Hepatocyte (in vitro differentiated cells): ENCODE measurements around the gene RFFL. TPM values are rescaled to one million over a fixed set of nuclear protein-coding genes. Genes with fewer than 3 reads are reported as not detected.

ENCODE experiments used
- DNase-seq: peaks from one replicate; pipeline ENCODE4 v3.0.0-alpha.2; 2016; ENCODE audit warnings: low spot score
- H2AFZ ChIP-seq: fragments of 200-600 bp; sonication (generic); 2 replicates; pipeline ENCODE4 v1.6.0; 2016; ENCODE audit warnings: antibody characterized with exemption, mild to moderate bottlenecking
- H3K27ac ChIP-seq: fragments of 200-600 bp; sonication (generic); 2 replicates; pipeline ENCODE4 v1.5.1; 2016; ENCODE audit warnings: mild to moderate bottlenecking
- H3K27me3 ChIP-seq: fragments of 200-600 bp; sonication (generic); 2 replicates; pipeline ENCODE4 v1.6.1; 2016
- H3K36me3 ChIP-seq: fragments of 200-600 bp; sonication (generic); replicated peaks from 2 replicates; pipeline ENCODE4 v1.5.1; 2016; ENCODE audit warnings: low read depth; ENCODE audit not compliant: insufficient read depth
- H3K4me1 ChIP-seq: fragments of 200-600 bp; sonication (generic); 2 replicates; pipeline ENCODE4 v1.5.1; 2016; ENCODE audit warnings: mild to moderate bottlenecking, moderate library complexity; ENCODE audit not compliant: insufficient read depth
- H3K4me2 ChIP-seq: fragments of 200-600 bp; sonication (generic); 2 replicates; pipeline ENCODE4 v1.6.0; 2016
- H3K4me3 ChIP-seq: fragments of 200-600 bp; sonication (generic); 2 replicates; pipeline ENCODE4 v1.5.1; 2016; ENCODE audit warnings: mild to moderate bottlenecking
- H3K79me2 ChIP-seq: fragments of 200-600 bp; sonication (generic); 2 replicates; pipeline ENCODE4 v1.6.0; 2017; ENCODE audit warnings: mild to moderate bottlenecking
- H3K9me2 ChIP-seq: fragments of 200-600 bp; sonication (generic); replicated peaks from 2 replicates; pipeline ENCODE4 v1.6.0; 2017; ENCODE audit warnings: mild to moderate bottlenecking; ENCODE audit not compliant: insufficient read depth
- H3K9me3 ChIP-seq: fragments of 200-600 bp; sonication (generic); 2 replicates; pipeline ENCODE4 v1.5.1; 2016; ENCODE audit warnings: low read depth, mild to moderate bottlenecking
- H4K20me1 ChIP-seq: fragments of 200-600 bp; sonication (generic); 2 replicates; pipeline ENCODE4 v1.6.0; 2016; ENCODE audit warnings: mild to moderate bottlenecking; ENCODE audit not compliant: insufficient read depth, poor library complexity, severe bottlenecking
- CTCF ChIP-seq: fragments of 200-600 bp; sonication (generic); IDR thresholded peaks from 2 replicates; pipeline ENCODE4 v1.5.1; 2016; ENCODE audit warnings: antibody characterized with exemption, mild to moderate bottlenecking; ENCODE audit not compliant: poor library complexity
- EZH2 ChIP-seq: fragments of 200-600 bp; sonication (generic); IDR thresholded peaks from 2 replicates; pipeline ENCODE4 v1.6.1; 2016; ENCODE audit warnings: antibody characterized with exemption, mild to moderate bottlenecking, borderline replicate concordance
- EZH2phosphoT487 ChIP-seq: fragments of 200-600 bp; sonication (generic); IDR thresholded peaks from one replicate; pipeline ENCODE4 v1.6.1; 2018; ENCODE audit warnings: antibody characterized with exemption, mild to moderate bottlenecking, low read depth, moderate library complexity; ENCODE audit not compliant: unreplicated experiment, severe bottlenecking
- whole genome bisulfite sequencing: methylation state at CpG from one replicate; pipeline ENCODE4 v1.1.6; 2016; ENCODE audit warnings: low lambda C conversion rate; ENCODE audit errors: missing lambda C conversion rate; 5-methylcytosine and 5-hydroxymethylcytosine counted together
- polyA plus RNA-seq: library from polyadenylated mRNA; unstranded; fragments of >200 nt; fragmentation: Nextera tagmentation; extraction: Ambion mirVana; gene quantifications from 2 replicates; pipeline ENCODE4 v1.2.1, GENCODE V29; 2016
- total RNA-seq: library from RNA; depleted of rRNA; stranded (reverse); fragments of >200 nt; gene quantifications from 2 replicates; pipeline ENCODE4 v1.2.3, GENCODE V29; 2014

RFFL gene
- total and polyA plus RNA-seq, 2 experiments from 2014 or later = 12.9 to 22.7 TPM

GRCh38 chr17:34988644-34989043 lies 74.9 kb downstream of the RFFL start:
- Histone ChIP-seq H3K79me2 (peaks cover 15% of the 10 kb centered on the region), H3K27ac (no peak overlapping the region), H3K9me2 (no peaks in the 10 kb centered on the region), H3K9me3 (no peaks in the 10 kb centered on the region), H3K4me2 (no peak overlapping the region), H4K20me1 (no peaks in the 10 kb centered on the region), H3K36me3 (no peaks in the 10 kb centered on the region), H2AFZ (no peak overlapping the region), H3K4me3 (no peak overlapping the region), H3K4me1 (no peaks in the 10 kb centered on the region), H3K27me3 (no peaks in the 10 kb centered on the region)
- TF ChIP-seq EZH2 (no peak), EZH2phosphoT487 (no peak), CTCF (no peak)
- DNase-seq = no peak
- 81% methylated on average over 2 of the region's 2 CpGs for WGBS

DNA sequence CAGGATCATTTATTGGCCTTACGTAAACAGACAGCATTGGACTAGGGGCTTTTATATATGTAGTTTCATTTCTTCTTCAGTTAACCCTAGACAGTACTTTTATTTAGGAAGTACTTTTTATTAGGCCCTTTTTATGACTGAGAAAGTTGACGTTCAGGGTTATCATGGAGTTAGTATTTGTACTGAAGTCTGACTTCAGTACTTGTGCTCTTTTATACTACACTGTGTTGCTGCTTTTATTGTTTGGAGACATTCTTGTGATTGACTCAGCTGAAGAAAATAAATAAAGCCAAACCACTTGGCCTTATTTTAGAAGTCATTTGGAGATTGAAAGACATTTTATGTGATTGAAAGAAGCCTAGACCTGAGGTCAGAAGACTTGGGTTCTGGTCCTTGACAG lies 76.3 kb downstream of the RFFL start:
- Histone ChIP-seq H3K4me1 (peaks cover under 1% of the 10 kb centered on the region), H2AFZ (no peak overlapping the region), H3K27ac (no peak overlapping the region), H3K27me3 (no peaks in the 10 kb centered on the region), H3K36me3 (no peaks in the 10 kb centered on the region), H4K20me1 (no peaks in the 10 kb centered on the region), H3K4me3 (no peak overlapping the region), H3K9me2 (no peaks in the 10 kb centered on the region), H3K4me2 (no peak overlapping the region), H3K79me2 (peaks cover 29% of the 10 kb centered on the region), H3K9me3 (no peaks in the 10 kb centered on the region)
- DNase-seq = no peak
- TF ChIP-seq EZH2 = no peak
- TF ChIP-seq EZH2phosphoT487 = no peak
- no peak for TF ChIP-seq CTCF
- 72% methylated on average over 2 of the region's 2 CpGs for WGBS

- Histone ChIP-seq H3K4me3 (peak overlapping the region; percentile 41), H3K27ac (peak overlapping the region; percentile 100), H2AFZ (peak overlapping the region; percentile 74), H3K9me2 (no peaks in the 10 kb centered on the region), H3K9me3 (no peaks in the 10 kb centered on the region), H3K4me1 (peaks cover 15% of the 10 kb centered on the region), H3K27me3 (no peaks in the 10 kb centered on the region), H3K36me3 (no peaks in the 10 kb centered on the region), H3K79me2 (peaks cover 34% of the 10 kb centered on the region), H3K4me2 (peak overlapping the region; percentile 87), H4K20me1 (no peaks in the 10 kb centered on the region)
- 15% methylated on average over 8 of the region's 8 CpGs for WGBS
- peak; percentile 43 for DNase-seq
- TF ChIP-seq EZH2 (no peak), EZH2phosphoT487 (no peak), CTCF (no peak)
These were observed 81.8 kb downstream of the RFFL start for GRCh38 chr17:34981538-34982241.
